Kidney tubule cell (primary cell): ENCODE data around the gene BUD23.
"Not testable (repeated sequence)": the region's sequence is repeated elsewhere in the genome, so short reads cannot be mapped to it uniquely, and the experiment has no call there.

ENCODE experiments used
- DNase-seq: peaks from one replicate; pipeline ENCODE4 v3.0.0-alpha.2; 2018; ENCODE audit warnings: low spot score

The BUD23 gene

DNA sequence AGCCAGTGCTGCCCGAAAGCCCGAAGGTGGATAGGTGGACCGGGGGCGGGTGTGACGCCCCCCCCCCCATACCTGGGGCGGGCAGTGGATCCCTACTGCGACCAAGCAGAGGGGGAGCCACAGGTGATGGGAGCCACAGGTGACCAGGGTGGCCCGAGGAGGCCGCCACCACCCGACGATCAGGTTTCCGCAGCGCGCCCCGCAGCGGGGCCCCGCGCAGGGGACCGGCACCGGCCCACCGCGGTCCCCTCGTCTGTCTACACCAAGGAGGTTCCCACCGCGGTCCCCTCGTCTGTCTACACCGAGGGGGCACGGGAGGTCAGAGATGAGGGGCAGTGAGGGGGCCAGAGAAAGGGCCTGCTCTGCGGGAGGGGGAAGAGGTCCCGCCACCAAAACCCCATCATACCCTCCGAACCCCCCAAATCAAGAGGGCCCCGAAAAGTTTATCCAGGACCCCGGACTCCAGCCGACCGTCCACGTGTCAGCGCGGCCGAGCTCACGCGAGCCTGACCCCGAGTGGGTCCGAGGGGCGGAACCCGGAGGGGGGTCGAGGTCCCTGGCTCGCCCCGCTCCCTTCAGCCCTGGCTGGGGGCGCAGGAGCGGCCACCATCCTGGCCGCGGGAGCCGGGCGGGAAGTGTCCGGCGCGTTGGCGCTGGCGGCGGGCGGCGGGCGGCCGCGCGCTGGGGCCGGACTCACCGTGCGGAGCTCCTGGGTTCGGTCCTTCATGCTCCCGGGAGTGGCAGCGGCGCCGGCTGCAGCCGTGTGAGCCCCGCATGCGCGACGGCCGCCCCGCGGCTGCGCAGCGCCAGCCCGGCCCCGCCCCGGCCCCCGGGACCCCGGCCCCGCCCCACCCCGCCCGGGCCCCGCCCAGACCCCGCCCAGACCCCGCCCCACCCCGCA is 35.8 kb downstream of the BUD23 start, which contains the start of gene STX1A:
STX1A (minus strand) TSS at position 765 of the 901 bp plus-strand sequence; CDS start at position 727, 38 bp downstream.
- peak; percentile 79 for DNase-seq

DNA sequence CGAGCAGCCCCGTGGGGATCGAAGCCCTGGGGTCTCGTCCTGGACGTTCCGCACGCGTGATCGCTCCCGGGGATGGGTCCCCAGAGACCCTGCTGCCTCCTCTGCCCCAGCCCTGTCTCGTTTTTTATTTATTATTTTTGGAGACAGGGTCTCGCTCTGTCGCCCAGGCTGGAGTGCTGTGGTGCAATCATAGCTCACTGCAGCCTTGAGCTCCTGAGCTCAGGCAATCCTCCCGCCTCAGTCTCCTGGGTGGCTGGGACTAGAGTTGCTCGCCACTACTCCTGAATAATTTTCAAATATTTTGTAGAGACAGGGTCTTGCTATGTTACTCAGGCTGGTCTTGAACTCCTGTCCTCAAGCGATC is 36.4 kb downstream of the BUD23 start:
- DNase-seq: no peak

DNA sequence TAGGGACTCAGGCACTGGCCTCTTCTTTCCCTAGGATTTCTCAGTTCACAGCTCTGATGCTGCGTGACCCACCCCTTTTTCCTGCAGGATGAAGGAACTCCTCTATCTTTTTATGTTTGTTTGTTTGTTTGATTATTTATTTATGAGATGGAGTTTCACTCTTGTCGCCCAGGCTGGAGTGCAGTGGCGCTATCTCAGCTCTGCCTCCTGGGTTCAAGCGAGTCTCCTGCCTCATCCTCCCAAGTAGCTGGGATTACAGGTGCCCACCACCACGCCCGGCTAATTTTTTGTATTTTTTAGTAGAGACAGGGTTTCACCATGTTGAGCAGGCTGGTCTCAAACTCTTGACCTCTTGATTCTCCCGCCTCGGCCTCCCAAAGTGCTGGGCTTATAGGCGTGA is 37.0 kb downstream of the BUD23 start:
- DNase-seq: not testable (repeated sequence)

DNA sequence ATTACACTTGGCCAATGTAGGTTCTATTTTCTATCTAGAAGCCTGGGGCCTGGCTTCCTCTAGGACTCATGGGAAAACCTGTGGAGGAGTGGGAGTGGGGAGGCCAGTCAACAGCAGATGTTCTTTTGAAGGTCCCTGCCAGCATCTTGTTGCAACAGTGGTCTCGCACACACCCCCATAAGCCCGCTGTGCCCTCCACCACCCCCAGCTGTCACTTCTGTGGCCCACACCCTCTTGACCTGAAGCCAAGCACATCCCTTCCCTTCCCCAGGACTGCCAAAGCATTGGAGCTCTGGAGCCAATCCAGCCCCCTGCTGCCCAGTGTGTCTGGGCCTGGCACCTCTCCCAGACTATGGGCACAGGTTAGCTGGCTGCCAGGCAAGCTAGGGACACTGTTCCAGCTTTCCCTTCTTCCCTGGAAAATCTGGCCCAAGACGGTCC is 38.0 kb downstream of the BUD23 start:
- no peak for DNase-seq

DNA sequence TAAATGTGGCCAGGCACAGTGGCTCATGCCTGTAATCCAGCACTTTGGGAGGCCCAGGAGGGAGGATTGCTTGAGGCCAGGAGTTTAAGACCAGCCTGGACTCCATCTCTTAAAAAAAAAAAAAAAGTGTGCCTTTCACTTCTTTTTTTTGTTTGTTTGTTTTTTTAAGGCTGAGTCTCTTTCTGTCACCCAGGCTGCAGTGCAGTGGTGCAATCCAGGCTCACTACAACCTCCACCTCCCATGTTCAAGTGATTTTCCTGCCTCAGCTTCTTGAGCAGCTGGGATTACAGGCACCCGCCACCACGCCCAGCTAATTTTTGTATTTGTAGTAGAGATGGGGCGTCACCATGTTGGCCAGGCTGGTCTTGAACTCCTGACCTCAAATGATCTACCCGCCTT is 38.8 kb downstream of the BUD23 start:
- not testable (repeated sequence) for DNase-seq

DNA sequence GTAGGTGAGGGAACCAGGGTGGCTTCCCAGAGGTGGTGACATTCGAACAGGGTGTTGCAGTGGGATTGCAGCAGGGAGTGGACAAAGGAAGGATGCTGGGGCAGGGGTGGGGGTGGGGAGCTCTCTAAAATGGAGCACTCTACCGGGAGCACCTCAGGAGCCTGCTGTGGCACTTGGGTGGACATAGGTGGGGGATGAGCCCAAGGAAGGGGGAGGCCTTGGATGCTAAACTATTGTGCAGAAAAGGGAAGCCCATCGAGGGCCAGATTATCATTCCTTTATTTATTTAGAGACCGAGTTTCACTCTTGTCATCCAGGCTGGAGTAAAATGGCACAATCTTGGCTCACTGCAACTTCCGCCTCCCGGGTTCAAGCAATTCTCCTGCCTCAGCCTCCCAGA is 39.4 kb downstream of the BUD23 start:
- DNase-seq: no peak

DNA sequence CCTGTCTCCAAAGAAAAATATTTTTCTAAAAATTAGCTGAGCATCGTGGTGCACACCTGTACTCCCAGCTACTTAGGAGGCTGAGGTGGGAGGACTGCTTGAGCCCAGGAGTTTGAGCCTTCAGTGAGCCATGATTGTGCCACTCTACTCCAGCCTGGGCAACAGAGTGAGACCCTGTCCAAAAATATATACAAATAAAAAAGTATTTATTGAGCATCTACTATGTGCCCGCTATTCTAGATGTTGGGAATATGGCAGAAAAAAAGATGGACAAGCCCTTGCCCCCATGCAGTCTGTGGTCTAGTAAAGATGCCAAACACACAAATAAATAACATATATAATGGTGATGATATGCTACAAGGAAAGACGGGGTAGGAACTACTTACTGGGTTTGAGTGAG is 40.4 kb downstream of the BUD23 start:
- no peak for DNase-seq

DNA sequence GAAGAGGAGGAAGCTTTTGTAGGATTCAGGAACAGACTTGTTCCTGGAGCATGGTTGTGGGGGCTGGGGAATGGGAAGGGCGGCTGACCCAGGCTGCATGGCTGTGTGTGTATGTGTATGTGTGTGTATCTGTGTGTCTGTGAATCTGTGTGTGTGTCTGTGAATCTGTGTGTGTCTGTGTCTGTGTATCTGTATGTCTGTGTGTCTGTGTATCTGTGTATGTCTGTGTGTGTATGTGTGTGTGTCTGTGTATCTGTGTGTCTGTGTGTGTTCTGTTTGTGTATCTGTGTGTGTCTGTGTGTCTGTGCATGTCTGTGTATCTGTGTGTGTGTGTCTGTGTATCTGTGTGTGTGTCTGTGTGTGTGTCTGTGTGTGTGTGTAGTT is 42.7 kb downstream of the BUD23 start:
- no peak for DNase-seq

DNA sequence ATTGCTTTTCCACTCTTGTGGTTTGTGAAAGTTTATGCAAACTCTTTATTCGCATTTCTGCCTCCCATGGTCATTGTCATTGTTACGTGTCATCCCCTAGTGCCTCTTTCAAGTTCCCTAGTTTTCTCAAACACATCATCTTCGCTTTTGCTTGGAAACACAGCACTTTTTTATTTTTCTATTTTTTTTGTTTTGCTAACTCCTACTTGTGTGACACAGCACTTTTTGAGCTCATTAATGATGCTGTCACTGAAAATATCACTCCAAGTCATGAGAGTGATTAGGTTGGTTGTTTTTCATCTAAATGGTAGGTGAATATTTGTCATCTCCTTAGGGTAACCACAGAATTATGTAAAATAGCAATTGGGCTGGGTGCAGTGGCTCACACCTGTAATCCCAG is 44.6 kb downstream of the BUD23 start:
- DNase-seq: no peak

DNA sequence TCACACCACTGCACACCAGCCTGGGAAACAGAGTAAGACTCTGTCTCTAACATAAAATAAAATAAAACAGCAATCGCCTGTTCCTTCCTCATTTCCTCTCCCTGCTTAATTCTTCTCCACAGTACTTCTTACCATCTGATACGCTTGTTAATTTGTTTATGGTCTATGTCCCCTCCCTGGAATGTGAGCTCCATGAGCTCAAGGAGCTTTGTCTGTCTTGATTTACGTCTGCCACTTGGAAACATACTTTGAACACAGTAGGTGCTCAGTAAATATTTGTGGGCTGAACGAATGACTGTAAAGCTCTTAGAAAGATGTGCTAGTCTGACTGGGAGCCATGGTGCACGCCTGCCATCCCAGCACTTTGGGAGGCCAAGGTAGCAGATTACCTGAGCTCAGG is 45.2 kb downstream of the BUD23 start:
- DNase-seq: no peak

DNA sequence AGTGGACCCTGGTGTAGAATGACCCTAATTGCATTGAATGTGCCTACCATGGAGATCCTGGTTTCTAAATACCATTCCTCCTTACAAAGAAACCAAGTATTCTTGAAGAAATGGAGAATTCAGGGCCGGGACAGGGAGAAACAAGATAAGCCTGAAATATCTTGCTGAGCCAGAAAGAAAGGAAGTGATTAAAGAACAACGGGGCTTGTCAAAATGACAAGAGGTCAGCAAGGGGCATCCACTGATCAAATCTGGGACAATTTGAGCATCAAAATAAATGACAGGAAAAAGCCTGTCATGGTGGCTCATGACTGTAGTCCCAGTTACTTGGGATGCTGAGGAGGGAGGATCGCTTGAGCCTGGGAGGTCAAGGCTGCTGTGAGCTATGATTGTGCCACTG is 47.1 kb downstream of the BUD23 start:
- DNase-seq: no peak

DNA sequence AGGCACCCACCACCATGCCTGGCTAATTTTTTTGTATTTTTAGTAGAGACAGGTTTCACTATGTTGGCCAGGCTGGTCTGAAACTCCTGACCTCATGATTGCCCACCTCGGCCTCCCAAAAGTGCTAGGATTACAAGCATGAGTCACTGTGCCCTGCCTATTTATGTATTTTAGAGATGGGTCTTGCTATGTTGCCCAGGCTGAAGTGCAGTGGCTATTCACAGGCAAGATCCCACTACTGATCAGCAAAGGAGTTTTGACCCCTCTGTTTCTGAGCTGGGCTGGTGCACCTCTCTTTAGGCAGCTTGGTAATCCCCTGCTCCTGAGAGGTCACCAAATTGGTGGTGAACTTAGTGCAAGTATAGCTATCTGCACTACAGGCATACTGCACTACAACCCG is 49.0 kb downstream of the BUD23 start:
- DNase-seq: no peak

DNA sequence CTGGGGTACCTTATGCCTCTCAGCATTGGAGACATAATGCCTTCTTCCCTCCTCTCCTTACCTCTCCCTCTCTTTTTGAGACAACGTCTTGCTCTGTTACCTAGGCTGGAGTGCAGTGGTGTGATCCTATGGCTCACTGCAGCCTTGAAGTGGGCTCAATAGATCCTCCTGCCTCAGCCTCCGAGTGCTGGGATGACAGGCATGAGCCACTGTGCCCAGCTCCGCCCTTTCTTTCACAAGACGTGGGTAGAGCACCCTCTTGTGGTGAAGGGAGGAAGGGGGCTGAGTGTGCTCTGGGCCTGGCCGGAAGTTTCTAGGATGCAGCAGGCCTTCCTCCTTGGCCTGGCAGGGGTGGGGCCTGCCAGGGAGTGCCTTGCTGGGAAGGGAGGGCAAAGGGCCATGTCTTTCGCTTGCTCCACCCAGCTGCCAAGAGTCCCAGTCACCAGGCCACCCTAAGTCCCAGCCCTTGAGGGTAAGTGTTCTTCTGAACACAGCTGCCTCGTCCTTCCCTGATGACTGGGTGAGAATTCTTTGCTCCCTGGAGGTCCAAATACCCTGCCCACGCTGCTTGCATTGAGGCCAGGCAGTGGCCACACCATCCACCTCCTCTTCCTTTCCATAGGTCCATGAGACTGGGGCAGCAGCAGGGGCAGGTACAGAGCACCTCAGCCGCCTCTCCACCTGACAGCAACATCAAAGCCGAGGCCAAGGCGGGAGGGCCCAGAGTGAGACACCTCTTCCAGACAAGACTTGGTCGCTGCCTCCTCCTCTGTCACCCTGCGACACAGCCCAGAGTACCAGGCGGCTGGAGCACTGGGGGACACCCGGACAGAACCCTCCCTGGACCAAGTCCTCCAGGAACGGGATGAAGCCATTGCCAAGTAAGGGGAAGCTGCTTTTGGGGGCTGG is 51.5 kb downstream of the BUD23 start:
- peak; percentile 97 for DNase-seq

DNA sequence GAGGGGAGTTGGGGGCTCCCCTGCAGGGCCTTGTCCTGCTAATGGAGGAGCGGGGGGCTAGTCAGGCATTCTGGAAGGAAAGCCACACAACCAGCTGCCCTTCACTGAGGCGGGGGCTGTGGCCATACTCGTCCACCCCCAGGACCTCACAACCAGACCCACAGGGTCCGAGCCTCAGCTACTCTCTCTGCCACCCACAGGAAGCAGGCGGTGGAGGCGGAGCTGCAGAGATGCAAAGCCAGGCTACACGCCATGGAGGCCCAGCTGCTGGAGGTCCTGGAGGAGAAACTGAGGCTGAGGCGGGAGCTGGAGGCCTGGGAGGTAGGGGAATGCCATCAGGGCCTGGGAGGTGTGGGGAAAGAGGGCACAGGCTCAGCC is 52.1 kb downstream of the BUD23 start:
- no peak for DNase-seq

DNA sequence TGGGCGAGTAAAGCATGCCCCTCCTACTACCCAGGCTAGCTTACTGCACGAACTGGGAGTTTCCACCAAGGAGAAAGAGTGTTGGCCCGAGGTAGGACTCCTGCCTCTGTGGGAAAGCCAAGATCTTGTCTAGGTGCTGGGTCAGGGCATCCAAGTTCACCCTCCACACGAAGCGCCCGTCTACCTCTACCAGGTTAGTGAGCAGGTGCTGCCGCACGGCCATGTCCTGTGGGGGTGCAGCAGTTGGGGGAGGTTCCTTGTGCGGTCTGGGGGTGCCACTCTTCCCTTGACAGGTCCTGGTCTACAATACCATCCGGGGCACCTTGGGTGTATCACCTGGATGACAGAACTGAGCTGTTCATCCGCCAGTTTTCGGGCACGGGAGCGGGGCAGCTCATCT is 53.5 kb downstream of the BUD23 start:
- DNase-seq: no peak

DNA sequence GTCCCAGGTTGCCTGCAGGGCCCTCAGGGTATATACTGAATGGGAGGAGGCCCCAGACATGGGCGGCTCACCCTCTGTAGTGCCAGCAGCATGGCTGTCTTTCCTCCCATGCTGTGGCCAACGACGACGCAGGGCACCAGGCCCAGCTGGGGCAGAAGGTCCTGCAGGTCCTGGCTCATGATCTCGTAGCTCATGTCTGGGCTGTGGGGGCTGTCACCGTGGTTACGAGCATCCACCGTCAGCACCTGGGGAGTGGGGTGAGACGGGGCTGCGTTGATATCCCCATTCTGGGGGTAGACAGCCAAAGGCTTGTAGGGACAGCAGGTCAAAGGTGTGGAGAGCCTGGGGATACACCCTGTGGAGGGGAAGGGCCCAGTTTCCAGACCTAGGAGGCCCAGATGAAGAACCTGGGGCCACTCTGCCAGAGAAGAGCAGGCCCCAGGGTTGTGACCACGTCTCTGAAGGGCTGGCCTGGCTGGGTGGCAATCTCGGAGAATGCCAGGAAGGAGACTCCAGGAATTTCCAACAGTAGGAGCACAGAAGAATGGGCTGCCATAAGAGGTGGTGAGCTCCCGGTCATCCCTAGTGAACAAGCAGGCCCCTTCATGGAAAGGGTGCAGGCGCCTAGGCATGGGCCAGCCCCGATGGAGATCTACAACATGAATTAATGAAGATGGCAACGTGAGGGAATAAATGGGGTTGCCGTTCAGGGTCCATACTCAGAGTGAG is 54.3 kb downstream of the BUD23 start:
- DNase-seq: no peak

DNA sequence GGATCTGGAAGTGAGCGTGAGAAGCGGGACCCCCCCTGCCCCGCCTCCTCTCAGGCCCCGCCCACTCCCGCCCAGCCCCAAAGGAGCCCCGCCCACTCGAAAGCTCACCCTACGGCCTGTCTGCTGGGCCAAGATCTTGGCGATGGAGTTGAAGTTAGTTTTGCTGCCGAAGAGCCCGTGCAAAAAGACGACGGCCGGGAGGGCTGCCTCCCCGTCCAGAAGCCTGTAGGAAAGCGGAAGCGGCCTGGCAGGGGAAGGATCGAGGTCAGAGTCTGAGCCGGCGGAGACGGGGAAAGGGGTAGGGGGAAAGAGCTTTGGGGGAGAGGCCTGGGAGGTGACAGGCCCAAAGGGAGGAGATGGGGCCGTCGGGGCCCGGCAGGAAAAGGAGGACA is 54.8 kb downstream of the BUD23 start:
- DNase-seq: peak; percentile 64

DNA sequence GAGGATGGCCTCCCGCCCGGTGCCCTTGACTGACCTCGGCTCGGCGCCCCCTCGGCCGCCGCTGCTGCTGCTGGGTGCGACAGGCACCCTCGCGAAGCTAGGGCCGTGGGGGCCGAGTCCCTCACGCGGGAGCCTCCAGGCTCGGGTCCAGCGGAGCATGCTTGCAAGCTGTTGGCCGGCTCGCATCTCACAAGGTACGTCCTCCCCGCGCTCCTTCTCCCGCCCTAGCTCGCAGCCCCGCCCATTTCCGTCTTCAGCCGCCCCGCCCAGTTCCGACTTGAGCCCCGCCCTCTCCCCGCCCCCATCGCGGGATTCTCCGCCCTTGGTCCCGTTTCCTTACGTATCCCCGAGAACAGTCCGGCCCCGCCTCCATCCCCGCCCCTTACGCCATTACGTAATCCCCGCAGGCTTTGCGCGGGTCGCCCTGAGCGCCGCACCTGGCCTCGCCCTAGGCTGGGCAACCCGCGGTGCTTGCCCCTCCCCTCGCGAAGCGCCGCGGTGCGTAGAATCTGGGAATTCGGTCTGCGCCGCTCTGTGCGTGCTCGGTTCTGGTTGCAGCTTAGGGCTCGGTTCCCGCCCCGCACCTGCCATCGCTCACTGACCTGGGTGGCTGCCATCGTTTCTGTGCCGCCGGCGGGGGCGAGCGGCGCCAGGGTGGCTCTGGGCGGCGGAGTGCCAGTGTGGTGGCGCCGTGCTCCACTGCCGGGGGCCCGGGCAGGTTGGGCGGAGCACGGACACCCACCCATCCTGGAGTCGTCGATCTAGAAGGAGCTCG is 55.4 kb downstream of the BUD23 start, which contains the start of gene ABHD11:
ABHD11 (minus strand) TSS at position 191 of the 775 bp plus-strand sequence; CDS start at position 159, 32 bp downstream.
- DNase-seq: peak; percentile 99

DNA sequence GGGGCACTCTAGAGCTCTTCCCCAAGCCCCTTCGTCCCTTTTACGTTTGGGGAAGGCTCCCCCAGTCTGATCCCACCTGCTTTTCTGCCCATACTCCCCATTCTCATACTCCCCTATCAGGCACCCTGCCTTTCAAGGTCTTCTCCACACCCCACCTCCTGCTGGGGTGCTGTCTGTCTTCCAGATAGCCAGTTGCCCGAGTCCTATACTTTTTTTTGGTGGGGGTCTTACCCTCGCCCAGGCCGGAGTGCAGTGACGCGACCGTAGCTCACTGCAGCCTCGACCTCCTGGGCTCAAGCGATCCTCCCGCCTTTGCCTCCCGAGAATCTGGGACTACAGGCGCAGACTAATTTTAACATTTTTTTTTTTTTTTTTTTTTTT is 56.0 kb downstream of the BUD23 start:
- DNase-seq: no peak

DNA sequence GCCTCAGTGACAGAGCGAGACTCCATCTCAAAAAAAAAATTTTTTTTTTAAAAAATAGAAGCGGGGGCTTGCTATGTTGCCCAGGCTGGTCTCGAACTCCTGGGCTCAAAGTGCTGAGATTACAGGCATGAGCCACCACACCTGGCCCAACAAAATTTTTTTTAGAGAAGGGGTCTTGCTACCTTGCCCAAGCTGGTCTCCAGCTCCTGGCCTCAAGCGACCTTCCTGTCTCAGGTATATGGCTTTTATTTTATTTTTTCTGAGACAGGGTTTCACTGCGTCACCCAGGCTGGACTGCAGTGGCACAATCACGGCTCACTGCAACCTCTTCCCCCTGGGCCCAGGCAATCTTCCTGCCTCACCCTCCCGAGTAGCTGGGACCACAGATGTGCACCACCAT is 56.8 kb downstream of the BUD23 start:
- no peak for DNase-seq

DNA sequence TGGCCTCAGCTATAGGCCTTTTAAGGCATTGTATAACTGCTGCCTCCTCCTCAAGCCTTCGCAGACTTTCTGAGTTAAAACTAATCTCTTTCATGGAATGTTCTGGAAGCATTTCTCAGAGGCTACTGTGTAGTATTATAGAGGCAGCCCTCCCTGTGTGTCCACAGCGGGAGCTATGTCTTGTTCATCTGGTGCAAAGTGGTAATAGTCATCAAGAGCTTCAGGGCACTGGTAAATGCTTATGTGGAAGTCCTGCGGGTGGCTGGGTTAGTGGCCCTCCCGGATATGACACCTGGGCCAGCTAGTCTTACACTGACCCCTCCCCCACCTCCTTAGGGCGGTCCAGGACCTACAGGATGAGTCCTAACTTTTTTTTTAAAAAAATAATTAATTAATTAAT is 57.4 kb downstream of the BUD23 start:
- DNase-seq: peak; percentile 82
